ENCODE results near the gene TRAPPC12.

The TRAPPC12 gene

GRCh38 chr2:3466966-3467365 lies 87.5 kb downstream of the TRAPPC12 start:
- peak; percentile 0 for DNase-seq
- H3K36me3 ChIP-seq: peaks cover 18% of the 10 kb centered on the region
- TF ChIP-seq CTCF (IDR thresholded peaks at IDR 0.05; ENCODE audit: low read depth, low read length): no peak
- H3K4me1 ChIP-seq: no peaks in the 10 kb centered on the region
- no peaks in the 10 kb centered on the region for H3K9me3 ChIP-seq
- H3K4me3 ChIP-seq (ENCODE audit: low read depth, low read length): no peak overlapping the region
- H3K27me3 ChIP-seq: no peaks in the 10 kb centered on the region

- DNase-seq: peak; percentile 1
- no peaks in the 10 kb centered on the region for H3K27me3 ChIP-seq
- H3K4me3 ChIP-seq (ENCODE audit: low read depth, low read length): no peak overlapping the region
- no peaks in the 10 kb centered on the region for H3K9me3 ChIP-seq
- H3K36me3 ChIP-seq: peaks cover 21% of the 10 kb centered on the region
- no peak for TF ChIP-seq CTCF (IDR thresholded peaks at IDR 0.05; ENCODE audit: low read depth, low read length)
- H3K4me1 ChIP-seq: no peaks in the 10 kb centered on the region
These were observed 88.2 kb downstream of the TRAPPC12 start for GRCh38 chr2:3467654-3468053.

DNA sequence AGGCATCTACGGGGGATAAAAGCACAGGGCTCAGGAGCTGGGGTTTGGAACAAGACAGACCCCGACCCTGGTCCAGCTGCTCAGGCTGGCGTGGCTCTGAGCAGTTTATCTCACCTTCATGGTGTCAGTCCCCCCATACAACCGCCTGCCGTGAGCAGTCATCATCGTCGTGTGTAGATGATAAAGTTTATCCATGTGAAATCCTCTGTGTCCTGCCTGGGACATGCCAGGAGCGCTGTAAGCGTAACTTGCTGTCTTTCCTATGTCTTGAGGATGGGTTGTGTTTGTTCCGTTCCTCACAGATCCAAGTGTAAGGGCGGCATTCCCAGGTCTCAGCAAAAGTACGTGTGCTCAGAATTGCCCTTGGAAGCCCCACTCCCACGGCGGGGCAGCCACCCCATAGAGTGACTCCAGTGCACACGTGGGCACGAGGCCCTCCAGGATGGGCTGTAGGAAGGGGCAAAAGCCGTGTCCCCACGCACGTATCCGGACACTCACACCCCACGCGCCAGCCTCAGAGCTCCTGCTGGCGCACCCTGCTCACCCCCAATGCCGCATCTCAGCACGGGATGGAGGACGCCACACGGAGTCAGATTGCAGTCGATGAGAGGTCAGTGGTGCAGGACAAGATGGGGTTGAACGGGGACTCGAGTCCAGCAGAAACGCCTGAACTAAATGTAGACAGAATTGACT lies 88.9 kb downstream of the TRAPPC12 start:
- TF ChIP-seq CTCF (IDR thresholded peaks at IDR 0.05; ENCODE audit: low read depth, low read length): no peak
- Histone ChIP-seq H3K4me3 (ENCODE audit: low read depth, low read length) (no peak overlapping the region), H3K9me3 (no peaks in the 10 kb centered on the region), H3K27me3 (no peaks in the 10 kb centered on the region), H3K4me1 (no peaks in the 10 kb centered on the region), H3K36me3 (peaks cover 21% of the 10 kb centered on the region)
- DNase-seq: peak; percentile 5

DNA sequence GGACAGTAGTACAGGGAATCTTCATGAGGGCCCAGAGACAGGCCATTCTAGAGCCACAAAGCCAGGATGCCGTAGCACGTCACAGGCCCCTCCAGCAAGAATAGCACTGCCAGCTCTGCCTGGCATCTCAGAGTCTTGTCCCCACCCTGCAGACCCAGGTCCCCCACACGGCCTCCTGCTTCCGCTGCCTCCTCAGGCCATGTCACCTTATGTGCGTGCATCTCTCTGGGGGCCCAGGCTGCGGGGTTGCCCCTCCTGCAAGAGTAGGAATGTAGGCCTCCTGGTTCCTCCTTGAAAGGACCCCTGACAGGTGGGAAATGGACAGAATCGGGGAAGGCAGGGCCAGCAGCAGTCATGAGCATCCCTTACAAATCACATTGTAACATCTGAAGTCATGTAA lies 90.0 kb downstream of the TRAPPC12 start:
- Histone ChIP-seq H3K27me3 (no peaks in the 10 kb centered on the region), H3K9me3 (no peaks in the 10 kb centered on the region), H3K4me1 (no peaks in the 10 kb centered on the region), H3K4me3 (ENCODE audit: low read depth, low read length) (no peak overlapping the region), H3K36me3 (peaks cover 25% of the 10 kb centered on the region)
- no peak for DNase-seq
- TF ChIP-seq CTCF (IDR thresholded peaks at IDR 0.05; ENCODE audit: low read depth, low read length): no peak

GRCh38 chr2:3470166-3470651 lies 90.7 kb downstream of the TRAPPC12 start:
- TF ChIP-seq CTCF (IDR thresholded peaks at IDR 0.05; ENCODE audit: low read depth, low read length): no peak
- H3K9me3 ChIP-seq: no peaks in the 10 kb centered on the region
- H3K36me3 ChIP-seq: peaks cover 25% of the 10 kb centered on the region
- no peaks in the 10 kb centered on the region for H3K4me1 ChIP-seq
- no peak overlapping the region for H3K4me3 ChIP-seq (ENCODE audit: low read depth, low read length)
- no peaks in the 10 kb centered on the region for H3K27me3 ChIP-seq
- no peak for DNase-seq
